RKO (cell line): ENCODE measurements around the gene ACTRT2.
A peak's percentile ranks its signal among the peaks of the same experiment; 100 is the strongest.

ENCODE experiments used
- DNase-seq: peaks from one replicate; pipeline ENCODE4 v3.0.0-alpha.2; 2016; ENCODE audit warnings: low spot score

The ACTRT2 gene

GRCh38 chr1:3018576-3018975, 2.7 kb upstream of the ACTRT2 start:
- DNase-seq: no peak

- DNase-seq: no peak
These were observed 2.2 kb upstream of the ACTRT2 start for GRCh38 chr1:3019007-3019515.

GRCh38 chr1:3019516-3020051, 1.7 kb upstream of the ACTRT2 start:
- DNase-seq: no peak

DNA sequence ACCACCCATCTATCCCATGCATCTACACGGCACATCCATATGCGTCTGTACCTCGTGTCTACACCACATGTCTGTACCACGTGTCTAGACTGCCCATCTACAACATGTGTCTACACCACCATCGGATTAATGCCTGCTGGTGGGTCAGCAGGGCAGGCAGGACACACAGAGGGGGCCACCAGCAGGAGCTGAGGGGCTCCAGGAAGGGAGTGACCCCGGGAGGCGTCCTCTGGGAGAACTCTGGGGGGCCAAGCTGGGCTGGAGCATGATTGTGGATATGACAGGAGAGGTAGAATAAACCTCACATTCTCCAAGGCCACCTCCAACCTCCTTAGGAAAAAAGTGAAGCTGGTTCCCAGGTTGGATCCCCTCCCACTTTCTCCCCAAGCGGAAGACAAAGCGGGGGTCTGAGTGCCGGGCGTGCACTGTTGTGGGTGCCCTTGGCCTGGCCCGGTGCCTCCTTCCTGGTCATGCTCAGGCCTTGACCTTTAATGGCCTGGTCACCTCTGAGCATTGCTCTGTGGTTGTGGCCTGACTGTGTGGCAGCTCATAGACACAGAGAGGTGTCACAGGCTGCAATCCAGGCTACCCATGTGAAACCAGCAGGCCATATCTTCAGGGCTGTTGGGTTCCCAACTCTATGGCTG, 881 bp upstream of the ACTRT2 start:
- no peak for DNase-seq

- DNase-seq: no peak
These were observed 634 bp downstream of the ACTRT2 start for GRCh38 chr1:3021801-3022401.

DNA sequence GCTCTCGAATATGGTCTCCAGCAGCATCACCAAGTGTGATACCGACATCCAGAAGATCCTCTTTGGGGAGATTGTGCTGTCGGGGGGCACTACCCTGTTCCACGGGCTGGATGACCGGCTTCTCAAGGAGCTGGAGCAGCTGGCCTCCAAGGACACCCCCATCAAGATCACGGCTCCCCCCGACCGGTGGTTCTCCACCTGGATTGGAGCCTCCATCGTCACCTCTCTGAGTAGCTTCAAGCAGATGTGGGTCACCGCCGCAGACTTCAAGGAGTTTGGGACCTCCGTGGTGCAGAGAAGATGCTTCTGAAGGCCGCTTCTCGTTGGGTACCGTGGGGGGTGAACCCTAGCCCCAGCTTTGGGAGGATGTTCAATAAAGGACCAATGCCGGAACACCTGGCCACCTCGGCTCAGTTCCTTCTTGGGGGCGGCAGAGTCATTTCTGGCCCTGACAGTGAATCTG, 1.3 kb downstream of the ACTRT2 start:
- DNase-seq: no peak

DNA sequence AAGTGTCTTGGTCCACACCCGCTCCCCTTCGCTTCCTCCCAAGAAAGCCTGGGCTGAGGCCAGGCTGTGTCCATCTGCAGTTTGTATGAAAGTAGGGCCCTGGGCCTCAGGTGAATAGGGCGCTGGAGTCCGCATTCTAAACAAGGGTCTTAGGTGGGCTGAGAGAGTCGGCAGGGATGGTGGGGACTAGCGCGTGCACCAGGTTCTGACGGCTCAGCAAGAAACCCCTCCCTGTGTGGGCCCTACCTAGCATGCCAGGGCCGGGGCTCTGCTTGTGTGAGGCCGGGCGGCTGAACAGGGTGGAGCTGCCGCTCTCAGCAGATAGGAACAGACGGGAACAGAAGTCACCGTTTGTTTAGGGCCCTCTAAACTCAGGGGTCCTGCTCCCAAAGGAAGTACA, 1.7 kb downstream of the ACTRT2 start:
- no peak for DNase-seq

- peak; percentile 3 for DNase-seq
These were observed 2.8 kb downstream of the ACTRT2 start for GRCh38 chr1:3024019-3024418.

DNA sequence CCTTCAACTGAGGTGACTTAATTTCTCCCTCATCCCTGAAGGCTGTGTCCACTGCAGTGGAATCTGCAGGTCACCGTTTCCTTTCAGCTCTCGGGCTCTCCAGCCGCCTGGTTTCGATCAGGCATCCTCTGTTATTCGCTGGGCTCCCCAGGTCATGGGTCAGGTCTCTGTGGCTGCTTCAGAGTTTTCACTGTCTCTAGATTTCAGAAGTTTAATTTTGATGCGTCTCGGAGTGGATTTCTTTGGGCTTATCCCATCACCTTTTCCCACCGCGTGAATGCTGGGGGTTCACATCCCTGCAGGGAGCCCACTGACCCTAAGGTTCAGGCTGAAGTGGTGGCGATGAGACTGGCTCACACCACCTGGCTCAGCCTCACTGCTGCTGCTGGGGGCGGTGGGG, 3.3 kb downstream of the ACTRT2 start:
- DNase-seq: no peak

DNA sequence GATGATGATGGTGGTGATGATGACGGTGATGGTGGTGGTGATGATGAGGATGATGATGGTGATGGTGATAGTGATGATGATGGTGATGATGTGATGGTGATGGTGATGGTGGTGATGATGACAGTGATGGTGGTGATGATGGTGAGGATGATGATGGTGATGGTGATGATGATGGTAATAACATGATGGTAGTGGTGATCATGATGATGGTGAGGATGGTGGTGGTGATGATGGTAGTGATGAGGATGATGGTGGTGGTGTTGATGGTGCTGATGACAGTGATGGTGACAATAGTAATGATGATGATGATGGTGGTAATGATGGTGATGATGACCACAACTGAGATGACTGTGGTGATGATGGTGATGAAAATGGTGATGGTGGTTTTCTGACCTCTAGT, 4.9 kb downstream of the ACTRT2 start:
- no peak for DNase-seq

DNA sequence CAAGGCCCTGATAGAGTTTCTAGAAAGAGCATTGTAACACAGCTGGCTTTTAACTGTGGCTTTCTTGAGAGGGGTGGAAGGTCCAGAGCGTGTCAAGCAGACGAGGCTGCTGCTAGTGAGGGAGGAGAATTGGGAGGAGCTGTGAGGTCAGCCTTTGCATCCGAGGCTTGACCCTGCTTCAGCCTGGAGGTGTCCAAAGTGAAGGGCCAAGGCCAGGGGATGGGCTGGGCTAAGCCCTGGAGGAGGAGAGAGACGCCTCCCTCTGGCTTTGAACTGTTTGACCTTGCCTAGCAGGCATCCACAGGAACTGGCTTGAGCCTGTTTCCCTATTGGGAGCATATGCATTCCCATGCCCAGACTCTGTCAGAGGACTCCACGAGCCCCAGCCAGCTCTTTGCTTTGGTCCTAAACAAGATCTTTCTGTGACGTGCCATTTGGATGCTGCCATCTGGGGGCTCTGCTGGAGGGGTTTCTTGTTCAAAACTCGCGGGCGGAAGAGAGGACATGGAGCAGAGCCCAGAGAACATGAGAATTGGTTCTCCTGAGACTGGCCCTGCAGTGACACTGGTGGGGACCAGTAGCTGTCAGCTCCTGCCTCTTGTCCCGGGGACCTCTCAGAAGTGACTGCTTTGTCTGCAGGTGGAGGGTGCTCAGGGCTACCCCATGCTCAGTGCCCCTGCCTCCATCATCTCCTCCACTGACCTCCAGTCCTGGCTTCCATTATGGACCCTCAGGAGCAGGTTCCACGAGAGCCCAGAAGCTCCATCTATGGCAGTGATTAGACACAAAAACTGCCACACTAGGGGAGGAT, 5.5 kb downstream of the ACTRT2 start:
- no peak for DNase-seq

- no peak for DNase-seq
These were observed 6.5 kb downstream of the ACTRT2 start for GRCh38 chr1:3027611-3028371.

DNA sequence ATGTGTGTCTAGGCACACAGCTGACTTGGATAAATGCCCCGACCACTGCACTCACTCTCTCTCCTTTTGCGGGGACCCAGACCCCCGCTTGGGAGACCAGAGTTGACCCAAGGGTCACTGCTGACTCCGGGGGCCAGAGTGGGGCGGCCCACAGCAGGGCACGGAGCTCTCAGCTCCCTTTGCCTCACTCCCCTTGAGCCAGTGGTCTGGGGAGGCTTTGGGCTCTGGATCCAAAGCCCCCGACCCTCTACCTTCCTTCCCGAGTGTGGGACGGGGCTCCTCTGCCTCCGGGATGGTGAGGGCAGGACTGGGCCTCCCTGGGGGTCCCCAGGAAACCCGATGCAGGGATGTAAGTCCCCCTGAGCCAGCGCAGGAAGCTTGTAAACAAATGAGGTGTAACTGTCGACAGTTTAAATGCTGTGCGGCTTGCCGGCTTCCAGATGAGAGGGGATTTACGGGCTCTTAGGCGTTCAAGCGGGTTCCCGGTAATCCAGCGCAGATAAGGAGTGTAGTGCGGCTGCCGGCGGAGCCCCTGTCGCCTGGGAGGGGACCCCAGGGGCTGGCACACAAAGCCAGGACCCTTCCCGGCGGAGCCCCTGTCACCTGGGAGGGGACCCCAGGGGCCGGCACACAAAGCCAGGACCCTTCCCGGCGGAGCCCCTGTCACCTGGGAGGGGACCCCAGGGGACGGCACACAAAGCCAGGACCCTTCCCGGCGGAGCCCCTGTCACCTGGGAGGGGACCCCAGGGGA, 7.4 kb downstream of the ACTRT2 start:
- no peak for DNase-seq

- no peak for DNase-seq
These were observed 8.3 kb downstream of the ACTRT2 start for GRCh38 chr1:3029481-3029961.

DNA sequence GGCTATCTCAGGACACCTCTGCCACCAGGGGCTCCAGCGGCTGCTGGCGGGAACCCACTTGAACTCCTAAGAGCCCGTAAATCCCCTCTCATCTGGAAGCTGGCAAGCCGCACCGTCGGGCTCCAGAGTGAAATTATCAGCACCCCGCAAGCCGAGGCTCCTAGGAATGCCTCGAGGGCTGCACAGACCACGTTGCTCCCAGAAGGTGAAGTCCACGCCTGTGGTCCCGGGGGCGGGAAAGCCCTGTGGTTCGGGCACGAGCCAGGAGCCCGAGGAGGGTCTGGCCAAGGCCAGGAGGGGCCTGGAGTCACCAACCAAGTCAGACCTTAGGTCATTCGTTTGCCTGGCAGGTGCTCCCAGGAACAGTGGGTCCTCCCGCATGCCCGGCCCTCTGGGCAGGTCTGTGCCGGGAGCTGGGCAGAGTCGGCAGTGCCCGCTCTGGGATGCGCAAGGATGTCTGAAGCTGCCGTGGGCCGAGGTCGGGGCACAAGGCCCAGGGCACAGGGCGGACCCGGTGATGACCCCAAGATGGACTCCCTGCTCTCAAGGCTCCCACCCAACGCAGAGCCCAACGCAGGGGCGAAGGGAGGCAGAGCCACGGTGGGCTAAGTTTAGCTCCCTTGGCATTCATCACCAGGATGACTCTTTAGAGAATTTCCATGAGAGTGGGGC, 8.9 kb downstream of the ACTRT2 start:
- DNase-seq: no peak

- DNase-seq: no peak
These were observed 9.6 kb downstream of the ACTRT2 start for GRCh38 chr1:3030663-3031381.

DNA sequence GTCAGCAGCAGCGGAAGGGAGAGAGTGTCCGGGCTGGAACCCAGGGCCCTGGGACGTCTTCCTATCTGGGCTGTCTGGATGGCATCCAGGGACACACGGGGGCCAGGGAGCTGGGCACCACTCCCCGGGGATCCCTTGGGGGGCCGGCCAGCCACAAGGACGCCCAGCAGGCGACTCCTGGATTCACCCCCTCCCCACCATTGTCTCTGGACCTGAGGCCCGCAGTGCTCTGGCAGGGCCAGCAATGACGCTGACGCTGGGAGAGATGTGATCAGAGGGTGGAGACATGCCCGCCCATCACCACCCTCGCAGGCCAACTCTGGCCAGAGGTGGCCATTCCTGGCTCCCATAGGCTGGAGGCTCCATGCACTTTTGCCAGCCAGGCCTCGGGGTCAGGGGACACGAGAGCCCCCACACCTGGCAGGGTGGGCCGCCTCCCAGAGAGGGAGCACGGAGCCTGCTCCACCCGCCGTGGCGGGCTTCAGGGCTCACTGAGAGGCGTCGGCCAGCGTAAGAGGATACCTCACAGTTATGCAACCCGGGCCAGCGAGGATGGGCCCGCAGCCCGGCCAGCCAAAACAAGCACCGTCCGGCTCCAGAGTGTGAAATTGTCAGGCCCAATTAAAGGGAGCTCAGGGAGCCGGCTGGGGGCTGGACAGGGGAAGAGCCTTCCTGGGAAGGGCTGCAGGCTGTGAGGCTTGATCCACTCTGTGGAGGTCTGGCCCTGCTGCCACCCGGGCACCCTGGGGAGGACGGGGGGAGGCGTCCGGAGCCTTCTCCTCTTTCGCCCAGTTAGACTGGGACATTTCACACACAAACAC, 10.3 kb downstream of the ACTRT2 start:
- no peak for DNase-seq

- DNase-seq: no peak
These were observed 11.2 kb downstream of the ACTRT2 start for GRCh38 chr1:3032371-3033039.
